HCT116 (cell line): ENCODE data around the gene SSTR5. TPM values are rescaled to one million over a fixed set of nuclear protein-coding genes. Genes with fewer than 3 reads are reported as not detected.

Source experiments
- ATAC-seq: fragments of 200-7000 bp; cut with Tn5 transposase; 2 replicates; pipeline ENCODE4 v1.9.1; 2020; ENCODE audit warnings: mild to moderate bottlenecking, moderate library complexity
- BruUV-seq: library from RNA; stranded (reverse); fragments of 400-500 nt; replicated peaks from 2 replicates; lab custom pipeline; 2021; lab: Mats Ljungman, UMichigan
- CTCF ChIA-PET: fragments of 300-600 bp; sonication (Branson Sonifier 250); formaldehyde crosslinking; loops from one replicate; lab custom pipeline; 2021; ENCODE audit warnings: antibody characterized with exemption; lab: Charles Lee
- POLR2A ChIA-PET: fragments of 300-600, 350-600 bp; sonication (Branson Sonifier 250); formaldehyde crosslinking; loops from one replicate; lab custom pipeline; 2021; ENCODE audit warnings: antibody characterized with exemption; lab: Charles Lee
- RAD21 ChIA-PET, 2 experiments: fragments of 300-600 bp; sonication (Branson Sonifier 250); formaldehyde crosslinking; loops; one replicate each; lab custom pipeline; 2023; ENCODE audit warnings: low total read pairs in 2 of 2; ENCODE audit not compliant: uncharacterized antibody in 2 of 2, unreplicated experiment in 2 of 2, low non-redundant PET in 1 of 2; lab: Charles Lee
- DNase-seq: peaks from one replicate; pipeline ENCODE4 v3.0.0-alpha.2; 2010; ENCODE audit warnings: low read depth, low spot score
- H2AFZ ChIP-seq: fragments of 200-600 bp; shearing (Covaris generic), sonication (generic); 2 replicates; pipeline ENCODE4 v1.6.1; 2017; ENCODE audit warnings: low read depth, mixed run types, mixed read lengths, antibody characterized with exemption, low read length; ENCODE audit not compliant: poor library complexity, severe bottlenecking
- H3K27ac ChIP-seq: 2 replicates; pipeline ENCODE4 v1.5.1; 2012; ENCODE audit warnings: low read depth, low read length
- H3K27me3 ChIP-seq: fragments of 200-600 bp; sonication (generic); 2 replicates; pipeline ENCODE4 v1.6.1; 2016; ENCODE audit warnings: mixed run types, low read length, mixed read lengths; ENCODE audit not compliant: insufficient read depth
- H3K36me3 ChIP-seq, 2 experiments: fragments of 200-500 bp in 1 of 2; fragments of 200-600 bp in 1 of 2; sonication (Bioruptor generic) in 1 of 2; sonication (generic) in 1 of 2; 2 replicates each; pipeline versions ENCODE4 v1.5.1 to v1.6.1; 2014 to 2016; ENCODE audit warnings: low read length in 2 of 2, inconsistent platforms in 1 of 2, mixed read lengths in 1 of 2, mixed run types in 1 of 2; ENCODE audit not compliant: insufficient read depth in 2 of 2, control insufficient read depth in 1 of 2
- H3K4me1 ChIP-seq, 2 experiments: fragments of 200-600 bp in 1 of 2; sonication (generic) in 1 of 2; 2 replicates each; pipeline versions ENCODE4 v1.5.1 to v1.6.1; 2012 to 2017; ENCODE audit warnings: low read length in 2 of 2, inconsistent platforms in 1 of 2, mild to moderate bottlenecking in 1 of 2, mixed read lengths in 1 of 2, mixed run types in 1 of 2, moderate library complexity in 1 of 2; ENCODE audit not compliant: insufficient read depth in 2 of 2, control insufficient read depth in 1 of 2
- H3K4me2 ChIP-seq: fragments of 200-600 bp; sonication (generic); 2 replicates; pipeline ENCODE4 v1.6.1; 2017; ENCODE audit warnings: mixed run types, low read length, mixed read lengths
- H3K4me3 ChIP-seq, 2 experiments: fragments of 200-600 bp in 1 of 2; sonication (generic) in 1 of 2; replicated peaks in 1 of 2; 2 replicates each; pipeline ENCODE4 v1.5.1; 2011 to 2016; ENCODE audit warnings: low read length in 2 of 2, control low read depth in 1 of 2, low read depth in 1 of 2, mild to moderate bottlenecking in 1 of 2, mixed read lengths in 1 of 2, mixed run types in 1 of 2
- H3K79me2 ChIP-seq: fragments of 200-600 bp; sonication (generic); 2 replicates; pipeline ENCODE4 v1.6.1; 2017; ENCODE audit warnings: mild to moderate bottlenecking, mixed run types, low read length, moderate library complexity, mixed read lengths; ENCODE audit not compliant: insufficient read depth
- H3K9ac ChIP-seq: fragments of 200-600 bp; sonication (generic); 2 replicates; pipeline ENCODE4 v1.6.1; 2016; ENCODE audit warnings: low read length, mixed read lengths
- H3K9me2 ChIP-seq: fragments of 200-600 bp; sonication (generic), shearing (Covaris generic); 2 replicates; pipeline ENCODE4 v1.6.1; 2017; ENCODE audit warnings: mixed run types, mild to moderate bottlenecking, moderate library complexity; ENCODE audit not compliant: insufficient read depth
- H3K9me3 ChIP-seq, 2 experiments: fragments of 200-500 bp in 1 of 2; fragments of 200-600 bp in 1 of 2; sonication (Bioruptor generic) in 1 of 2; sonication (generic) in 1 of 2; 2 replicates each; pipeline ENCODE4 v1.6.1; 2014 to 2017; ENCODE audit warnings: low read length in 2 of 2, mixed read lengths in 2 of 2, inconsistent platforms in 1 of 2, low read depth in 1 of 2, mild to moderate bottlenecking in 1 of 2, mixed run types in 1 of 2, moderate library complexity in 1 of 2; ENCODE audit not compliant: control insufficient read depth in 1 of 2, insufficient read depth in 1 of 2
- H4K20me1 ChIP-seq: fragments of 200-600 bp; sonication (generic), shearing (Covaris generic); 2 replicates; pipeline ENCODE4 v1.6.1; 2017; ENCODE audit warnings: mixed run types, mild to moderate bottlenecking, moderate library complexity; ENCODE audit not compliant: insufficient read depth
- CBX3 ChIP-seq: IDR thresholded peaks from 2 replicates; pipeline ENCODE4 v1.6.1; 2012; ENCODE audit warnings: low read depth
- CEBPB ChIP-seq: IDR thresholded peaks from 2 replicates; pipeline ENCODE4 v1.6.1; 2012; ENCODE audit warnings: low read depth
- FOSL1 ChIP-seq: IDR thresholded peaks from 2 replicates; pipeline ENCODE4 v1.6.1; 2012; ENCODE audit warnings: low read depth
- POLR2AphosphoS5 ChIP-seq: IDR thresholded peaks from 2 replicates; pipeline ENCODE4 v1.6.1; 2011; ENCODE audit warnings: mild to moderate bottlenecking, low read depth, low read length, moderate library complexity
- RAD21 ChIP-seq: IDR thresholded peaks from 2 replicates; pipeline ENCODE4 v1.6.1; 2012; ENCODE audit warnings: low read depth, mild to moderate bottlenecking
- ZFX ChIP-seq: fragments of 450-650 bp; IDR thresholded peaks from 2 replicates; pipeline ENCODE4 v1.6.1; 2017
- intact Hi-C: fragments of 100-400 bp; cut with micrococcal nuclease; formaldehyde crosslinking; loops from 2 replicates; pipeline ENCODE4 v1.10.0; 2022
- total RNA-seq: library from RNA; stranded (reverse); gene quantifications from one replicate; pipeline ENCODE4 v1.2.1, GENCODE V29; 2021; ENCODE audit not compliant: unreplicated experiment
- TF ChIP-seq, protein P1 (sequence below), 3 experiments: fragments of 200-600 bp in 1 of 3; sonication (generic) in 1 of 3; IDR thresholded peaks in 2 of 3; conservative IDR thresholded peaks in 1 of 3; 2 replicates each; pipeline ENCODE4 v1.5.1; 2012 to 2017; ENCODE audit warnings: low read depth in 2 of 3, low read length in 2 of 3, antibody characterized with exemption in 1 of 3, borderline replicate concordance in 1 of 3, control low read depth in 1 of 3, mild to moderate bottlenecking in 1 of 3, mixed read lengths in 1 of 3, mixed run types in 1 of 3, moderate library complexity in 1 of 3; ENCODE audit not compliant: insufficient read depth in 1 of 3
- TF ChIP-seq, protein P2 (sequence below): IDR thresholded peaks from 2 replicates; pipeline ENCODE4 v1.6.1; 2011; ENCODE audit warnings: mild to moderate bottlenecking, low read length, moderate library complexity; ENCODE audit not compliant: insufficient replicate concordance; ENCODE audit errors: extremely low read depth
- TF ChIP-seq, protein P3 (sequence below): IDR thresholded peaks from 2 replicates; pipeline ENCODE4 v1.6.1; 2012

Gene SSTR5
- total RNA-seq, 1 experiment from 2014 or later = 7.2 TPM

DNA sequence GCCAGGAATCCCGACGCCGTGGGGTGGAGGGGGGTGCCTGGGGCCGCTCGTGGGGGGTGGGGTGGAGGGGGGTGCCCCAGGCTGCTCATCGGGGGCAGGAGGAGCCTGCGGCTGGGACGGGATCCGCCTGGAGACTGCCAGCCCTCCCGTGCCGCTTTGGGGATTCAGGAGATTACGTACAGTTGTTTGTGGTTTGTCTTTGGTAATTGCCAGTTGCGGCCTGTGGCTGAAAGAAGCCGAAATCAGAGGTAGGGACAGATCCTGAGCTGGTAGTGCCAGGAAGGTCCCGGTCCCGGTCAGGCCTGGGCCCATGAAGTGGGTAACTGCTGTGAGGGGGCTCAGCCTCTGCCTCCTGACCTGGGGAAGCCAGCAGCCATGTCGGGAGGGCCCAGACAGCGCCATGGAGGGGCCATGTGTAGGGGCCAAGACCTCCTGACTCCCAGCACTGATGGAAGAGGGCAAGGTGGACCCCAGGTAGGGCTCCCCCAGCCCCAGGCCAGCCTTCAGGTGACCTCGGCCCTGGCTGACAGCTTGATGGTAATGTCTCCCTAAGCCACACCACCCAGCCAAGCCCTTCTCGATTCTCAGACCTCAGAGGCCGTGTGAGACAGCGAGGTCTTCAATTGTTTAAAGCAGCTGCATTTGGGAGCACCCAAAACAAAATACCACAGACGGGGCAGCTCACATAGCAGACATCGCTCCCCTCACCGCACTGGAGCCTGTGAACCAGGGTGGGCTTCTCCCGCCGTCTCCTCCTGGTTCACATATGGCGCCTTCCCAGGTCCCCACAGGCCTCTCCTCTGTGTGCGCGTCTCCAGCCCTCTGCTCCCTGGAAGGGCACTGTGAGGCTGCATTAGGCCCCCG lies 34.9 kb upstream of the SSTR5 start:
- RAD21 ChIA-PET = interaction anchor here in 1 of 2 experiments (0.7 kb wide), 1 partner anchor 56 kb away, joined by 3 read pairs; the partner anchor contains the start of gene SOX8
- Histone ChIP-seq H3K9me3 (peaks cover 0 to 8% of the 10 kb centered on the region in 2 experiments; a peak in 1 of 4 replicates), H2AFZ (no peak overlapping the region), H3K4me3 (no peak overlapping the region), H3K79me2 (no peaks in the 10 kb centered on the region), H3K27me3 (no peaks in the 10 kb centered on the region), H3K9me2 (no peaks in the 10 kb centered on the region), H3K4me2 (peak overlapping the region; percentile 62; the same call in 1 of the 2 replicates), H3K9ac (no peak overlapping the region), H3K36me3 (no peaks in the 10 kb centered on the region), H4K20me1 (no peaks in the 10 kb centered on the region), H3K27ac (no peak overlapping the region), H3K4me1 (peaks cover 4 to 20% of the 10 kb centered on the region in 2 experiments; a peak in 3 of 4 replicates)
- DNase-seq = no peak
- intact Hi-C loops = no loop called here
- ATAC-seq = peak; percentile 9; the same call in 1 of the 2 replicates
- TF ChIP-seq CBX3 = no peak
- no peak for TF ChIP-seq RAD21
- TF ChIP-seq, protein P1, sequence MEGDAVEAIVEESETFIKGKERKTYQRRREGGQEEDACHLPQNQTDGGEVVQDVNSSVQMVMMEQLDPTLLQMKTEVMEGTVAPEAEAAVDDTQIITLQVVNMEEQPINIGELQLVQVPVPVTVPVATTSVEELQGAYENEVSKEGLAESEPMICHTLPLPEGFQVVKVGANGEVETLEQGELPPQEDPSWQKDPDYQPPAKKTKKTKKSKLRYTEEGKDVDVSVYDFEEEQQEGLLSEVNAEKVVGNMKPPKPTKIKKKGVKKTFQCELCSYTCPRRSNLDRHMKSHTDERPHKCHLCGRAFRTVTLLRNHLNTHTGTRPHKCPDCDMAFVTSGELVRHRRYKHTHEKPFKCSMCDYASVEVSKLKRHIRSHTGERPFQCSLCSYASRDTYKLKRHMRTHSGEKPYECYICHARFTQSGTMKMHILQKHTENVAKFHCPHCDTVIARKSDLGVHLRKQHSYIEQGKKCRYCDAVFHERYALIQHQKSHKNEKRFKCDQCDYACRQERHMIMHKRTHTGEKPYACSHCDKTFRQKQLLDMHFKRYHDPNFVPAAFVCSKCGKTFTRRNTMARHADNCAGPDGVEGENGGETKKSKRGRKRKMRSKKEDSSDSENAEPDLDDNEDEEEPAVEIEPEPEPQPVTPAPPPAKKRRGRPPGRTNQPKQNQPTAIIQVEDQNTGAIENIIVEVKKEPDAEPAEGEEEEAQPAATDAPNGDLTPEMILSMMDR (IDR thresholded peaks at IDR 0.05 in 2 of 3, conservative IDR thresholded peaks at IDR 0.05 in 1 of 3; ENCODE audit: borderline replicate concordance in 1 of 3, insufficient read depth in 1 of 3, low read depth in 2 of 3, low read length in 2 of 3) = no peak
- TF ChIP-seq, protein P2, sequence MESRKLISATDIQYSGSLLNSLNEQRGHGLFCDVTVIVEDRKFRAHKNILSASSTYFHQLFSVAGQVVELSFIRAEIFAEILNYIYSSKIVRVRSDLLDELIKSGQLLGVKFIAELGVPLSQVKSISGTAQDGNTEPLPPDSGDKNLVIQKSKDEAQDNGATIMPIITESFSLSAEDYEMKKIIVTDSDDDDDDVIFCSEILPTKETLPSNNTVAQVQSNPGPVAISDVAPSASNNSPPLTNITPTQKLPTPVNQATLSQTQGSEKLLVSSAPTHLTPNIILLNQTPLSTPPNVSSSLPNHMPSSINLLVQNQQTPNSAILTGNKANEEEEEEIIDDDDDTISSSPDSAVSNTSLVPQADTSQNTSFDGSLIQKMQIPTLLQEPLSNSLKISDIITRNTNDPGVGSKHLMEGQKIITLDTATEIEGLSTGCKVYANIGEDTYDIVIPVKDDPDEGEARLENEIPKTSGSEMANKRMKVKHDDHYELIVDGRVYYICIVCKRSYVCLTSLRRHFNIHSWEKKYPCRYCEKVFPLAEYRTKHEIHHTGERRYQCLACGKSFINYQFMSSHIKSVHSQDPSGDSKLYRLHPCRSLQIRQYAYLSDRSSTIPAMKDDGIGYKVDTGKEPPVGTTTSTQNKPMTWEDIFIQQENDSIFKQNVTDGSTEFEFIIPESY = no peak
- TF ChIP-seq, protein P3, sequence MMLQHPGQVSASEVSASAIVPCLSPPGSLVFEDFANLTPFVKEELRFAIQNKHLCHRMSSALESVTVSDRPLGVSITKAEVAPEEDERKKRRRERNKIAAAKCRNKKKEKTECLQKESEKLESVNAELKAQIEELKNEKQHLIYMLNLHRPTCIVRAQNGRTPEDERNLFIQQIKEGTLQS = no peak
- TF ChIP-seq CEBPB = no peak
- no peak for TF ChIP-seq POLR2AphosphoS5
- no peak for TF ChIP-seq FOSL1
- no peak for TF ChIP-seq ZFX
- BruUV-seq = no TSS peak
- CTCF ChIA-PET = no interaction called here
- POLR2A ChIA-PET = no interaction called here
